Testis (tissue), 2 donors: ENCODE results near the gene C1orf216.

ENCODE experiments used
- CTCF ChIP-seq, 3 experiments: fragments of 450-650 bp in 2 of 3; fragments of 200-600 bp in 1 of 3; sonication (generic) in 1 of 3; IDR thresholded peaks; one replicate each; pipeline ENCODE4 v1.5.1; 2016 to 2019; ENCODE audit warnings: antibody characterized with exemption in 3 of 3, mild to moderate bottlenecking in 2 of 3, moderate library complexity in 1 of 3
- POLR2A ChIP-seq: fragments of 450-650 bp; IDR thresholded peaks from one replicate; pipeline ENCODE4 v1.6.1; 2017; ENCODE audit warnings: antibody characterized with exemption, mild to moderate bottlenecking, moderate library complexity

DNA sequence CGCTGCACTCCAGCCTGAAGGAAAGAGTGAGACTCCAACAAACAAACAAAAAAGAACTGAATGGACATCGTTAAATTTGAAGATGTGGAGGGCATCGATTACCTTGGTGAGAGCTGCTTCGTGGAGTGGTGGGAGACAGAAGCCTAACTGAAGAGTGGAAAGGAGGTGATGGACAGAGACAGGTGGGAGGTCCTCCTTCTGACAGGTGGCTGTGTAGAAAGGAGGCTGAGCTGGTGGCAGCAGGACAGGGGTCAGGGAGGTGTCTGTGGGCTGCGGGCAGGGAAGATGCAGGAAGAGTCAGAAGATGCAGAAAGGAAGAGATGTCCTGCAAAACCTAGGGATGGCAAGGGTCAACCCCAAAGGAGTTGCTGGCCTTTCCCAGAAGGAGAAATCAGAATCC is 30.5 kb downstream of the C1orf216 start:
- TF ChIP-seq CTCF (IDR thresholded peaks at IDR 0.05) = no peak
- no peak for TF ChIP-seq POLR2A
